NCI-H524 treated with DMSO at 0.1 percent for 48 hours (cell line): ENCODE results near the gene NCK1.

Source experiments
- DNase-seq: peaks from one replicate; lab custom pipeline; 2025; lab: John Stamatoyannopoulos, UW

The NCK1 gene

DNA sequence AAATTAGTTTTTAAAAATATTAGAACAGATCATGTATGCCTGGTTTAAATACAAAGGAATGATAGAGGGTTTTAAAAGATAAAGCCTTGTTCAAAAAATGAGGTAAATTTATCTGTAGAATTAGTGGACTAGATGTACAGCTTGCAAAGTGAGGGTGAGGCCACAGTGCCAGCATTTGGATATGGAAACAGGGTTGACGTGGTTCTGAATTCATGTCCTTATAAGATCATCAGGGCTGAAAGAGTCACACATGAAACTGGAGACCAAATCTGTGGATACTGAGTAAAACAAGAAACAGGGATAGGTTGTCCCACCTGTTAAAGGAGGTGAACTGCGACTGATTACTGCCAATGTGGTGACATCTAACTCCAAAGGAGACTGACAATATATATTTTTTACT, 46.3 kb downstream of the NCK1 start:
- no peak for DNase-seq

DNA sequence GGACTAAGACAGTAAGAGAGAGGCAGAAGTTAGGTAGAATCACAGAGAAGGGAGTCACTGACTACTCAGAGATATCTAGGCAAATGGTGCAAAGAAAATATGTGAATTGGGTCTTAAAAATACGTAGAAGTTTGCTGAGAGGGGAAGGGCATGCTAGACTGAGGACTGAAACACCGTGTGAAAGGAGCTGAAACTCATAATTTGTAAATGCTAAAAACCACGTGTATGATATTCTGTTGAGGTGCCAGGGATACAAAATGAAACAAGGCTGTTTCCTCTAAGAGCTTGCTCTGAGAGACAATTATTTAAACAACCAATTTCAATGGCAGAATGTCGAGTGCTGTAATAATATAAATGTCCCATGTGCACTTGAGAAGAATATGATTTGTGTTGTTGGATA, 47.2 kb downstream of the NCK1 start:
- no peak for DNase-seq

DNA sequence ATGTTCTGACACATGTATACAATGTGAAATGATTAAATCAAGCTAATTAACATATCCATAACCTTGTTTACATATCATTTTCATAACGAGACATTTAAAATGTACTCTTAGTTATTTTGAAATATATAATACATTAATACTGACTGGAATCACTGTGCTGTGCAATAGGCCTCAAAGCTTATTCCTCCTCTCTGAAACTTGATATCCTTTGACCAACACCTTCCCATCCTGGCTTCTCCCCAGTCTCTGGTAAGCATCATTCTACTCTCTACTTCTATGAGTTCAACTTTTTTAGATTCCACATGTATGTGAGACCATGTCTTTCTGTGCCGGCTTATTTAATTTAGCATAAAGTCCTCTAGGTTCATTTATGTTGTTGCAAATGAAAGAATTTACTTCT, 48.7 kb downstream of the NCK1 start:
- no peak for DNase-seq

DNA sequence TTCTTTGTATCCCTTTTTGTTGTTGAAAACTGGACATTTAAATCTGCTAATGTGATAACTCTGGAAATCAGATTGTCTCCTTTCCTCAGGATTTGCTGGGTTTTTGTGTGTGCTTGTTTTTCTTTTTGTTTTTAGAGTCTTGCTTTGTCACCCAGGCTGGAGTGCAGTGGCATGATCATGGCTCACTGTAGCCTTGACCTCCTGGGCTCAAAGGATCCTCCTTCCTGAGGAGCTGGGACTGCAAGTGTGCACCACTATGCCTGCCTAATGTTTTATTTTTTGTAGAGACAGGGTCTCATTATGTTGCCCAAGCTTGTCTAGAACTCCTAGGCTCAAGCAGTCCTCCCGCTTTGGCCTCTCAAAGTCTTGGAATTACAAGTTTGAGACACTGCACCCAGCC, 51.2 kb downstream of the NCK1 start:
- DNase-seq = no peak

DNA sequence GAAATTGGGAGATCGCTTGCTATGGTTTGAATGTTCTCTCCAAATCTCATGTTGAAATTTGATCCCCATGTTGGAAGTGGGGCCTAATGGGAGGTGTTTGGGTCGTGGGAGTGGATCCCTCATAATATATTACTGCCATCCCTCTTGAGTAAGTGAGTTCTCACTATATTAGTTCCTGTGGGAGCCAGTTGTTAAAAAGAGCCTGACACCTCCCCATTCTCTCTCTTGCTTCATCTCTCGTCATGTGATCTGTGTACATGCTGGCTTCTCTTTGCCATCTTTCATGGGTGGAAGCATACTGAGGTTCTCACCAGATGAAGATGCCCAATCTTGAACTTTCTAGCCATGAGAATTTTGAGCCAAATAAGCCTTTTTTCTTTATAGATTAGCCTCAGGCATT, 52.7 kb downstream of the NCK1 start:
- no peak for DNase-seq

DNA sequence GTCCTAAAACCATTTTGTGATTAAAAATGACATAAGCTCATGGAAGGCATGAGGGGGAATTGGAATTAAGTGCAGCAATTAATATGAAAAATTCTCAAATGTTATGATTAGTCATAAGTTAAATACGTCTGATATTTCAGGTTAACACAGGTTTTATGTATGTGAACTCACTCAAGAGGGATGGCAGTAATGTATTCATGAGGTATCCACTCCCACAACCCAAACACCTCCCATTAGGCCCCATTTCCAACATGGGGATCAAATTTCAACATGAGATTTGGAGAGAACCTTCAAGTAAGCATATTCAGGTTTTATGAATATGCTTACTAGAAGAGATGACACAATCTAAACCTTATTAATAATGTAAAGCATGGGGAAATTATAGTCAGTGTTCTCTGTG, 54.2 kb downstream of the NCK1 start:
- DNase-seq = no peak

DNA sequence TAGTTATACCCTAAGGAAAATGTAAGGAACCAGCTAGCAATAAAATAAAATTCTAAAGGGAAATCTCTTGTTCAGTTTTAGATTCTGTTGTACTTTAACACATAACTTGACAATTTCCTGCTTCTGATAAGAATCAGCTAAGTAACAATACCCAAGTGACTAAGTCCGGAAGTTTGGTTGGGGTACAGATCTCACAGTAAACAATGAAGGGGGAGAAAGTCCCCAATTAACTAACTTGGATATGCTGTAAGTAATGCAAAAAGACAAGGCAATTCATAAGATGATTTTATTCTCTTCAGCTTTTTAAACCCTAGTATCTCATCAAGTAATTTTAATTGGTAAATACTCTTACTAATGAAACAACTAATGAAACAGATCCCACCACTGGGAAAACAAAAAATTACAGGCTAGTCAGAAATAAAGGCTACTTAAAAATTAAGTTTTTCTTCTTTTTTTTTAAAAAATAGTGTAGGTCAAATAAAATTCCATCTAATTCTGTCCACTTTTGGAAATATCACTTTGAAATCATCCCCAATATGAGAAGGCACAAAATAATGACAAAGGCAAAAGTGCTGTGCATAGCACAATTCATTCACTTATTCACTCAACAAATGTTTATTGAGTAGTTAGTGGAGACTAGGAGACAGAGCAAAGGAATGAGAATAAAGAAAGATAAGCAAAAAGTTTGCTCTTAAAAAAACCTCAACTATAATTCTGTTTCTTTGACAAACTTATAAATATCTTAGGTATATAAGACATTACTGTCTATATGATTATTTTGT, 58.0 kb downstream of the NCK1 start:
- DNase-seq = no peak

DNA sequence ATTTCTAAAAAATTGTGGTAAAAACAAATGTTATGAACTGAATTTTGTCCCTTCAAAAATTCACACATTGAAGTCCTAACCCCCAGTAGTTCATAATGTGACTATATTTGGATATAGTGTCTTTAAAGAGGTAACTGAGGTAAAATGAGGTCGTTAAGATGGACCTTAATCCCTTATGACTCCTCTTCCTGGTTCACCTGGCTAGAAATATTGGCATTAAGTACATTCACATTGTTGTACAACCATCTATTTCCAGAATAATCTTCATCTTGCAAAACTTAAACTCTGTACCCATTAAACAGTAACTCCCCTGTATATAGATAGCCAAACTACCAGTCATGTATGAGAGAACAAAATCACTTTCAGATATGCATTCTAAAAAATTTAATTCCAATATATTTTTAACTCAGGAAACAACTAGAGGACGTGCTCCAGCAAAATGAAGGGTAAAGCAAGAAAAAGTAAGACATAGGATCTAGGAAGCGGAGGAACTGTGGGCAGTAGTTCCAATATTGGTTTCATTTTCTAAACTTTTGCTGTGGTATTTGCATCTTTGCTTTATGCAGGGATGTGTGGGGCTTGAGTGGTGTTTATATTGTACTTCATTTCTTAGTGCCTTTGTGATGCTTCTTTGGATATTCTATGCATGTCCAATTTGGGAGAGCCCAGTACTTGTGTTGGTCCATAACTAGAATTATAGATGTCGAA, 59.0 kb downstream of the NCK1 start:
- DNase-seq = no peak

DNA sequence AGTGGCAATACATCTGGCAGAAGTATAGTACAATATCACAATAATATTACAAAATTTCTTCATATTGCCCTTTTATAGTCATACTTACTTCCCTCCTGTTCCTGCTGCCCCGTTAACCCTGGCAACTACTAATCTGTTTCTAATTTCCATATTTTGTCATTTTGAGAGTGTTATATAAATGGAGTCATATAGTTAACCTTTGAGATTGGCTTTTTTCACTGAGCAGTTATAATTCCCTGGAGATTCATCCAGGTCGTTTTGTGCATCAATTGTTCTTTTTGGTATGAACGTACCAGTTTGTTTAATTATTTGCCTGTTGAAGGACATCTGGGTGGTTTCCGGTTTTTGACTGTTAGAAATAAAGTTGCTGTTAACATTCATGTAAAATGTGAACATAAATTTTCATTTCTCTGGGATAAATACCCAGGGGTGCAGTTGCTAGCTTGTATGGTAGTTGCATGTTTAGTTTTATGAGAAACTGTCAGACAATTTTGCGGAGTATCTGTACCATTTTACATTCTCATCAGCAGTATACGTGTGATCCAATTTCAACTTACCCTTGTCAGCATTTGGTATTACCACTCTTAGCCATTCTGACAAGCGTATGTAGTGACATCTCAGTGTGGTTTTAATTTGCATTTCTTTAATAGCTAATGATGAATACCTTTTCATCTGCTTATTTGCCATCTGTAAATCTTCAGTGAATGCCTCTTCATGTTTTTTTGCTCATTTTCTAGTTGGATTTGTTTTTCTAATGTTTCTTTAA, 63.6 kb downstream of the NCK1 start:
- no peak for DNase-seq

DNA sequence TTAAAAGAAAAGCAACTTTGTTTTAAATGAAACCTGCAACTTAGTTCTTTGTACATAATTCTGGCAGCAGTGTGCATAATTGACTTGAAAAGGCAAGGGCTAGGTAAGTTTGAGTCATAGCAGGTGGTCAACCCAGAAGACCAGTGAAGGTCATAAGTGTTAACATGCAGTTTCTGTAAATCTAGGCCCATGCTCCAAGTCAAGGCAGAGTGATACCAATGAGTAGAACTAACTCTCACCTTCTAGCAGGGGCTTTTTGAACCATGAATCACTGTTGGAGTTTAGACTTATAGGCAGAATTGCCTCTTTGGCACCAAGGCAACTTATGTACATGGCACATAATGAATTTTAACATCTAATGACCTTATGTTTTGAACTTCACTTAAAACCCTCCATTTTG, 66.2 kb downstream of the NCK1 start:
- no peak for DNase-seq

DNA sequence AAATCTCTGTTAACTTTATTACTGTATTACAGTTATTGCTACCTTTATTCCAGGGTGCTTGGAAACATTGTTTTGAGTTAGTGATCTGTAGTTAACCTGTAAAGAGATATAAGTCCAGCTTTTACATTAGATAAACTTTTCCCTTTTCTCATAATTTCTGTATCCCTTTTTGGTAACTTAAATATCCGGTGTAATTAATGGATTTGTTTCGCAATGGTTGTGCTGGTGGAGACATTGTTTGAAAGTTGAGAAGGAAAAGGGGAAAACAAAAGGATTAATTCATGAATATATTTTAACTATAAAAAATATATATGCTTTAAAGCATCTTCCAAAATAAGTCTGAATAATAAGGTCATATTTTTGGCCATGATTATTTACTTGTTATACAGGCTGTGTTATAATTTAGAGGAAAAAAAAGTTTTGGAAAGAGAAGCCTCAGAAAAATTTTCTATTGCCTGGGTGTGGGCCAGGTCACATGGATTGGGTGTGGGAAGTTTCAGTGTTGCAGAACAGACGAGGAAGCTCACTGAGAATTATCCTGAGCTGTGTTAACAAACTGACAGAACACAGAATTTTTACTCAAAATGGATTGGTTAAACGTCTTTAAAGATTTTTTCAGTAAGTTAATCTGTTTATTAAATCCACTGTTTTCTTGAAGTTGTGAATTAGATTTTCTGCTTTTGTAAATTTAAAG, 68.1 kb downstream of the NCK1 start:
- DNase-seq = no peak

DNA sequence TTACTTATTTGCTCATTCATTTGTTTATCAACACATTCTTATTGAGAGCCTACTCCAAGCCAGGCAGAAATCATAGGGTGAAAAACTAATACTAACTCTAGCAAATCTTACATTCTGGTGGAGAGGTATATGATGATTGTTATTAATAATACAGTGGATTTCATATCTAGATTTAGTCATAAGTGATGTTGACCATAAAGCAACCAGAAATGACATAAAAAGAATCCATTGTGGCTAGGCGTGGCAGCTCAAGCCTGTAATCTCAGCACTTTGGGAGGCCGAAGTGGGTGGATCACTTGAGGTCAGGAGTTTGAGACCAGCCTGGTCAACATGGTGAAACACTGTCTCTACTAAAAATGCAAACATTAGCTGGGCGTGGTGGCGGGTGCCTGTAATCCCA, 69.6 kb downstream of the NCK1 start:
- DNase-seq = no peak

DNA sequence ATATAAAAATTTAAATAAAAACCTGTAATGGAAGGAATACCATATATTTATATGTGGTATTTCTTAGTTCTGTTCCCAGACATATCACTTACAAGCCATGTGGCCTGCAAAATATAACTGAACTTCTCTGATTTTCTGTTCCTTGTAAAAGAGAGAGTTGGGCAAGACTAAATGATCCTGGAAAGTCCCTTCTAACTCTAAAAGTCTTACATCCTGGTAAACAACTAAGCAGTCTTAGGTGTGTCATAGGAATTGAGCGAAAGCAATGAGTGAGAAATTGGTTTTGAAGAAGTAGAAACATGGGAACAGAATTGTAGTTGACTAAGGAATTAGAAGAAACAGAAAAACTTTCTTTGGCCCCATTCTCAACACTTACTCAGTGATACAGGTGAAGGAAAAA, 70.5 kb downstream of the NCK1 start:
- DNase-seq = no peak

DNA sequence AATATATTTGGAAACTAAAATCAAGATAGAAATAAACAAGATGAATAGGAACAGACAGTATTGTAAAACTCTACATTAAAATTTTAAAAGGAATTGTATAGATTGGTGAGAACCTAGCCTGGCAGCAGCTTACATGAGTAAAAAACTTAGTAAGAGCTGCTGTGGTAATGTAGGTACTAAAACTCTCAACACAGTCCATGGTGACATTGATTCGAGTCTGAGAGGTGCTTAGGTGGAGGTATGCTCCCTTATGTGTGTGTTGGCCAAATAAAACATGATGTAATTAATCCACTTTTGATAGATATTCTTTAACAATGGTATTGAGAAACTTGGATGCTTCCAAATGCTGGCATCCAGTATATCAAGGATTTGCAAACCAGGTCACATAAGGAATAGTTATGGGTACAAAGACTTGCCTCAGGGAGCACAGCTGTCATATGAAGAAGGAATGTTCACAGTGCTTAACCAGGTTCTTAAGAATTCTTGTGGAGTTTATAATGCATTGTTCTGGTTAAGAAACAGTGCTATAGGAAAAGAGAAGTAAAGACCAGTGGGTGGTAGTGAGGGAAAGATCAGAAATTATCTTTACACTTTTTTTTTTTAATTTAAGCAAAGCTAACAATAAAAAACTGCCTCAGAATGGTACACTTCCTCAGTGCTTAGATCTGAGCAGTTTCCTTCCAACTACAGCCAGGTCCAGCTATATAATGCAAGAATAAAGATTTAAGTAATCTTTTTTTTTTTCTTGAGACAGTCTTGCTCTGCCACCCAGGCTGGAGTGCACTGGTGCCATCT, 71.2 kb downstream of the NCK1 start:
- DNase-seq = no peak

DNA sequence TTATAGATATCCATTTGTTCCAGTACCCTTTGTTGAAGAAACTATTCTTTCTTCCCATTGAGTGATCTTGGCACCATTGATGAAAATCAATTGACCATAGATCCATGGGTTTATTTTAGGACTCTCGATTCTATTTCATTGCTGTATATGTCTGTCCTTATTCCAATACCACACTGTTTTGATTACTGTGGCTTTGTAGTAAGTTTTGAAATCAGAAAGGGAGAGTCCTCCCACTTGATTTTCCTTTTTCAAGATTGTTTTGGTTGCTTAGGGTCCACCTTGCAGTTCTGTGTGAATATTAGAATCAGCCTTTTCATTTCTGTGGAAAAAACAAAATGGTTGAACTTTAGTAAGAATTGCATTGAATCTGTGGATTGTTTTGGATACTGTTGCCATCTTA, 75.2 kb downstream of the NCK1 start:
- DNase-seq = no peak

DNA sequence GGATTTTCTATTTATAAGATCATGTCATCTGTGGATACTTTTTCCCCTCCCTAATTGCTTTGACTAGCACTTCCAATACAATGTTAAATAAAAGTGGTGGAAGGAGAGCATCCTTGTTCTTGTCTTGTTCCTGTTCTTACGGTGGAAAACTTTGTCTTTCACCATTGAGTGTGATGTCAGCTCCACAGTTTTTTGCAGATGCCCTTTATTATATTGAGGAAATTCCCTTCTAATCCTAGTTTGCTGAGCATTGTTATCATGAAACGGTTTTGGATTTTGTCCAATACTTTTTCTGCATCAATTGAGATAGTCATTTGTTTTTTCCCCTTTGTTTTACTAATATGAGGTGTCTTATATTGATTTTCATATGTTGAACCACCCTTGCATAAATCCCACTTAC, 75.8 kb downstream of the NCK1 start:
- no peak for DNase-seq

DNA sequence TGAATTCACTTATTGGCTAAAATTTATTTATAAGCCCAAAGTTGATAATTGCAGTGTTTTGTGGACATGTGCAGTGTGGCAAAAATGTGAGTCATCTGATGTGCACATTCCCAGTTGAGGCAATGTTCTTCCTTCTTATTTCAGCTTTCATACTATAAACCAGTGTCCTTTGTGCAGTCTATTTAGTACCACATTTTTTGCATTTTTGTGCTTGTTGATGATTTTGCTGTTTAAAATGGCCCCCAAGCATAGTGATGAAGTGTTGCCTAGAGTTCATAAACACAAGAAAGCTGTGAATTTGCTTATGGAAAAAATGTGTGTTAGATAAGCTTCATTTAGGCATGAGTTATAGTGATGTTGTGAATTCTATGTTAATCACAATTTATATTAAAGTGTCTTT, 76.3 kb downstream of the NCK1 start:
- DNase-seq = no peak

DNA sequence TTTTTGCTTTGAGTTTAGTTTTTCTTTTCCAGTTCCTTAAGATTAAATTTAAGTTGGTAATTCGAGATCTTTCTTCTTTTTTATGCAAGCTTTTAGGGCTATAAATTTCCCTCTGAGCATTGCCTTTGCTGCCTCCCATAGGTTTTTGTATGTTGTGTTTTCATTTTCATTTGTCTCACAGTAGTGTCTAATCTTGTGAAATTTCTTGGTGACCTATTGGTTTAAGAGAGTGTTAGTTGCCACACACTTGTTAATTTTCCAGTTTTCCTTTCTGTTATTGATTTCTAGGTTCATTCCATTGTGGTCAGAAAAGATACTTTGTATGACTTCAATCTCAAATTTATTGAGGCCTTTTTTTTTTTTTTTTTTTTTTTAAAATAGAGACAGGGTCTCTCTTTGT, 77.5 kb downstream of the NCK1 start:
- DNase-seq = no peak

DNA sequence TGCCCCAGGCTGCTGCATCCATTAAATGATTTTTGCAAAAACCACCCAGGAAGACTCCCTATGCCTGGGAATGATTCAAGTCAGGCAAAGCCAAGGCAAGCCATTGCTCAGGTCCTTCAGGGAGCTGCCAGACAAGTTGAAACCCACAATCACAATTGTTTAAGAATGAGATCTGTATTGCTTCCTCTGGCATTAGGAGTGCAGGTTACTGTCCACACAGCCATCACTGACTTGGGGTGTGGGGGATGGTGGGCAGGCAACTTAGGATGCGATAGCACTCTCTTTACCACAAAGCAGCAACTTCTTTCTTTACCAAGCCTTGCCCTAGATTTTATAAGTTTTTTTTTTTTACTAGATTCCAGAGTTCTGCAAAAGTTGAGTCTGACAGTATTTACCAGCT, 80.8 kb downstream of the NCK1 start:
- no peak for DNase-seq

DNA sequence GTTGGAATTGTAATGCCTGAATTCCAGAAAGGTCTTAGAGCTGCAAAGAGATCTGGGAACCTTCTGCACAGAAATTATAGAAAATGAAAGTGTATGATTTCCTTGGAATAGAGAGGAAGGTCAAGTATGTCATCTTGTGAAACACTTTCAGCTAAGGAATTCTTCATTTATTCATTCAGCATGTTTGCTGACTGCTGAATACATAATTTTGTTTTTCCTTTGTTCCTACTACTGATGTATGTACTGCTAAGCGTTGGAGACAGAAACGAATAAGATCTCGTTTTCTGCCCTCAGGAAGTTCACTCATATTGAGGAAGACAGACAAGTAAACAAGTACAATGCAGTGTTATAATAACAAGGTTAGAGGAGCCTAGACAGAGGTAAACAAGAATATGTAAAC, 81.4 kb downstream of the NCK1 start:
- no peak for DNase-seq

DNA sequence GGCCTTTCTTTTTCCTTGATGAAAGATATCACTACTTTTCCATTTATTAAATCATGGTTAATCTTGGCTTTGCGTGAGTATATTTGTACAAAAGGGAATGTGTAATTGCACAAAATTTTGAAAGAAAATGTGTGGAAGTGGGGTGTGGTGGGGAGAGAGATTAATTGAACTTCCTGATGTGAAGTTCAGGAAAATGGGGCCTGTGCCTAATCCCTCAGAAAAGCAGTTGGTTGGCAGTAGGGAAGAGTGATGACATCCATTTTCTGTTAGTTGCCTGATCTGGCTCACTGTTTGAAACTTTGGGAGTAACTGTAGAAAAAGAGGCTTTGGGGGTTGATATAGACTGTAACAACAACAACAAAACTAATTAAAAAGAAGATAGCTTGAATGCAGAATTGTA, 85.0 kb downstream of the NCK1 start:
- no peak for DNase-seq

DNA sequence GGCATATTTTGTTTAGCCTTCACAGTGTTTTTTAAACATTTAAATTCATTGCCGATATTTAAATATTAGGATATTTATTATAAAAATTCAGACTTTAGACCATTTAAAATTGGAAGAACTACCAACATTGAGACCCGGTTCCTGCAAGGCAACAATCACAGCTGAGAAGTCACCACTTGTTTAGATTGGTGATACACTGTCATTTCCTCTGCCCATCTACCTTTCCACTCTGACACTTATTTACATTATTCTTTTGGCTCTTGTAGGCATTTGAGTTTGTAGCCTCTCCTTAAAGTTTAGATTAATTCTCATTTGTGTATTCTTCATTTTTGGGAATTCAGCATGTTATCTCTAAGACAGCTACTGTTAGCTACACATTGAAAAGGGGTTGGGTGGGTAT, 85.5 kb downstream of the NCK1 start:
- DNase-seq = no peak
